GM18858 (cell line): ENCODE measurements around the gene ZNF791.
"Not testable (repeated sequence)": the region's sequence is repeated elsewhere in the genome, so short reads cannot be mapped to it uniquely, and the experiment has no call there.

Experiments
- ATAC-seq: cut with Tn5 transposase; IDR thresholded peaks from one replicate; pipeline ENCODE4 v1.9.1; 2021; ENCODE audit not compliant: unreplicated experiment

Gene ZNF791

DNA sequence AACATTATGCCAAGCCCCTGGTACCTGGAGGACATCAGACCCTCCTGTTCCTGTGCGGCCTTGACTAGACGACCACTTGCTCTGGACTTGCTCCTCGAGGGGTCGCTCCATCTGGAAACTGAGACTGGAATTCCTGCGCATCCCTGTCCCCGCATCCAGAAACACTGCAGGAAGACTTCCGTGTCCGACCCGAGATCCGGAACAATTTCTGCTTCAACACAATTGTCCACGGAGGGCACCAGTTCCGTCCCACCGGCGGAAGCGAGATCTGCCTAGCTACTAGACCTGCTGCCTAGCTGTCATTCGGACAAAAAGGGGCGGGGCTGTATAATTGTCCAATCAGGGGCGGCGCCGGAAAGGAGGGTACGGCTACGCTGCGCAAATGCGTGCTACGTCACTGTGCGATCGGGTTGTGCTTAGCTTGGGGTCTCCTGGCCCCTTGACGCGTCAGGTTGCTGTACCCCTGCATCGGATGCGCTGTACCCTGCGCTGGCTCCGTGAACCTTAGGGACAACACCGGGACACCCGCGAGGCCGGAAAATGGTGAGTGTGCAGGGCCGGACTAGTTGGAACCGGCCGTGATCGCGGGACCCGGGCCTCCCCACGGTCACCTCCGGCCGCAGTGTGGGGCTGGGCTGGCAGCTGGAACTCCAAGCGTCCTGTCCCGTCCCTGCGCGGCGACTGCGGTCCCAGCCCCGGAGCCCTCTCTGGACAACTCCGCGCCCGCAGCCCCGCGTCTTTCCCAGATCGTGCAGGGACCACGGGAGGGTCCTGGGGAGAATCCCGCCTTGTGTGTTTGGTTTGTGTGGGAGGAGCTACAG, at the start of gene ZNF791, which contains the start of gene ZNF490:
ZNF791 (plus strand) TSS at position 381 of the 821 bp plus-strand sequence; CDS start at position 541, 160 bp downstream.
ZNF490 (minus strand) TSS at position 274 of the 821 bp plus-strand sequence; CDS start at position 141, 133 bp downstream.
- ATAC-seq = no peak

DNA sequence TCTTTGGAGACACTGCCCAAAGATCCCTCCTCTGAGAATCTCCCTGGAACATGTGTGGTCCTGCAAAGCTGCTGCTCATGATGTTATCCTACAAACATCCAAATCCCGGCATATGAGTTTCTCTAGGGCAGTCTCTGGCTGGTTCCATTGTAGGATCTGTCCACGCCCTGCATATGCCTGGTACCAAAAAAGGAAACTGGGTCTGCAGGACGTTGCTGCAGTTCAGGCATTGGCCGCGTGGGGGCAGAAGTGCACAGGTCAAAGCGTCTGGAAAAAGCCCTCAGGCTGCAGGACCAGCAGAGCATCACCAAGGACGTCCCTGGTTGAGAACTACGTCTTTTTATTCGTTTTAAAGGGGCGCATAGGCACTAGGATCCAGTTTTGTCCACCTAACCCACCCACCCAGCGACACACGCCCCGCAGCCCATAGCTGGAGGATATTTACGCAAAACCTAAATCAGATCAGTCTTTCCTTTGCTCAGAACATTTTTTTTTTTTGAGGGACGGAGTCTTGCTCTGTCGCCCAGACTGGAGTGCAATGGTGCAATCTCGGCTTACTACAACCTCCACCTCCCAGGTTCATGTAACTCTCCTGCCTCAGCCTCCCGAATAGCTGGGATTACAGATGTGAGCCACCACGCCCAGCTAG, 46.6 kb upstream of the ZNF791 start:
- ATAC-seq = no peak

DNA sequence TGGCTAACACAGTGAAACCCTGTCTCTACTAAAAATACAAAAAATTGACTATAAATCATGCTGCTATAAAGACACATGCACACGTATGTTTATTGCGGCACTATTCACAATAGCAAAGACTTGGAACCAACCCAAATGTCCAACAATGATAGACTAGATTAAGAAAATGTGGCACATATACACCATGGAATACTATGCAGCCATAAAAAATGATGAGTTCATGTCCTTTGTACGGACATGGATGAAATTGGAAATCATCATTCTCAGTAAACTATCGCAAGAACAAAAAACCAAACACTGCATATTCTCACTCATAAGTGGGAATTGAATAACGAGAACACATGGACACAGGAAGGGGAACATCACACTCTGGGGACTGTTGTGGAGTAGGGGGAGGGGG, 44.3 kb upstream of the ZNF791 start:
- not testable (repeated sequence) for ATAC-seq

DNA sequence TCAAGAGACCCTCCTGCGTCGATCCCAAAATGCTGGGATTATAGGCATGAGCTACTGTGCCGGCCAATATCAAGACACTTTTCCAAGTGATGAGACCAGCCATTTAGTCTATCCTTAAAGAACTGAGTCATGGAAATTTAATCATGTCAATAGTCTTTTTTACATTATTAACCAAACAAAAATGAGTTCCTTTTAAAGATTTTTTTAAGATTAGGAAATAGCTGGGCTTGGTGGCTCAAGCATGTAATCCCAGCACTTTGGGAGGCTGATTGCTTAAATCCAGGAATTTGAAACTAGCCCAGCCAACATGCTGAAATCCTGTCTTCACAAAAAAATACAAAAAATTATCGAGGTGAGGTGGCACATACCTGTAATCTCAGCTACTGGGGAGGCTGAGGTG, 42.8 kb upstream of the ZNF791 start:
- no peak for ATAC-seq

DNA sequence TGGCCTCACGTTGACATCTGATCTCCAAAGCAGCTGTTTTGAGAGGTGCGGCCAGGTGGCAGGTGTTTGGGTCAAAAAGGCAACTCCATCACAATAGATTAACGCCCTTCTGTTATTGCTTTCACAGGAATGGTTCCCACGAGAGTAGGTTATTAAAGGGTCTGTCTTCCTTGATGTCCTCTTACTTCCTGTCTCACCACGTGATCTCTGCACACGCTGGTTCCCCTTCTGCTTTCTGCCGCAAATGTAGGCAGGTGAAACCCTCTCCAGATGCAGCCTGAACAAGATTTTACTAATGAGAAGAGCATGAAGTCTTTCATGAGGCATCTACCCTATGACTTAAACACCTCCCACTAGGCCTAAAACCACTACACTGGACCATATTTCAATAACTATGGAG, 36.7 kb upstream of the ZNF791 start:
- ATAC-seq = no peak

DNA sequence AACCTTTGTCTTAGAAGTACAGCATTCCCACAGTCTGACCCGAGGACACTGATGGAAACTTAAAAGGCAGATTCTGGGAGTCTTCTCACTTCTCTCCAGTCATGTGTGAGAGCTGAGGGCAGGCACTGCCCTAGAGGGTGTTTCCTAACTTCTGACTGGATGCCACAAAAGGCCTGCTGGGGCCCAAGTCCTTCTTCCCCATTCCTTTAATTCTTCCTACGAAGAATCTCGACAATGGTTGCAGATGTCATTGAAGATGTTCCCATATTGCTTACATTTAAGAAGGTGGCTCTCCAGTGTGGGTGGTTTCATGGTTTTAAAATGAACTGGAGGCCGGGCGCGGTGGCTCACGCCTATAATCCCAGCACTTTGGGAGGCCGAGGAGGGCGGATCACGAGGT, 32.1 kb upstream of the ZNF791 start:
- no peak for ATAC-seq

DNA sequence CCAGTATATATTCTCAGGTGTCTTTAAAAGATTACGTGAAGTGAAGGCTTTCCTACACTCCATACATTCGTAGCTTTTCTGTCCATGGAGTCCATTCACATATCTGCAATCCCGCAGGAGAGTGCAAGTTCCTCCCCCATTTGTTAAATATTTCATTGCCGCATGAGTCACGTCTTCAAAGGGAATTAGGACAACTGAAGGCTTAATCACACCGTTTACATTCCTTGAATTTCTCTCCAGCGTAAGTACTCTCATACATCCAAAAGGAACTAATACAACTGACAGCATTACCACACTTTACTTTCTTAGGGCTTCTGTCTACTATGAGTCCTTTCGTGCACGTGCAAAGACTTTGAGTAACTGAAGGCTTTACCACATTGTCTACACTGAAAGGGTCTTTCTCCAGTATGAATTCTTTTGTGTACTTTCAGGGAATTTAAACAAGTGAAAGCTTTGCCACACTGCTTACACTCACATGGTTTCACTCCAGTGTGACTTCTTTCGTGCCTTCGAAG, 30.5 kb upstream of the ZNF791 start:
- no peak for ATAC-seq

DNA sequence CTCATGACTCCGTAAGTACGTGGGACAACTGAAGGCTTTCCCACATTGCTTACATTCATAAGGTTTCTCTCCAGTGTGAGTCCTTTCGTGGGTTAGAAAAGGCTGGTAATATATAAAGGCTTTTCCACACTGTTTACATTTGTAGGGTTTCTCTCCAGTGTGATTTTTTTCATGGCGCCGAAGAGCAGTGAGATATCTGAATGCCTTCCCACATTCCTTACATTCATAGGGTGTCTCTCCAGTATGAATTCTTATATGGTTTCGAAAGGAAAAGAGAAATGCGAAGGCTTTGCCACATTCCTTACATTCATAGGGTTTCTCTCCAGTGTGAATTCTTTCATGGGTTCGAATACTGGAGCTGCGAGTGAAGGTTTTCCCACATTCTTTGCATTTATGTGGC, 29.6 kb upstream of the ZNF791 start:
- ATAC-seq = no peak

DNA sequence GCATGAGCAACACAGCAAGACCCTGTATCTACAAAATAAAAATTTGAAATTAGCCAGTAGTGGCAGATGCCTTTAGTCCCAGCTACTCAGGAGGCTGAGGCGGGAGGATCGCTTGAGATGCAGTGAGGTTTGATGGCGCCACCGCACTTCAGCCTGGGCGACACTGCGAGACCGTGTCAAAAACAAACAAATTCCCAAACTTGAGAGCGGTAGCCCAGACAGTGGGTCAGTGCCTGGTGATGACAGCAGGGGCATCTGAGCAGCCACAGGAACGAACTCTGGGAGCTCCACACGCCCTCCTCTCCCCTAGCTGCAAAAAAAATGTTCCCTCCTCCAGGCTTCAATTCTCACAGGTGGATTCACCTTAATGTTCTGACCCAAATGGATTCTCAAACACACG, 14.2 kb upstream of the ZNF791 start:
- no peak for ATAC-seq

DNA sequence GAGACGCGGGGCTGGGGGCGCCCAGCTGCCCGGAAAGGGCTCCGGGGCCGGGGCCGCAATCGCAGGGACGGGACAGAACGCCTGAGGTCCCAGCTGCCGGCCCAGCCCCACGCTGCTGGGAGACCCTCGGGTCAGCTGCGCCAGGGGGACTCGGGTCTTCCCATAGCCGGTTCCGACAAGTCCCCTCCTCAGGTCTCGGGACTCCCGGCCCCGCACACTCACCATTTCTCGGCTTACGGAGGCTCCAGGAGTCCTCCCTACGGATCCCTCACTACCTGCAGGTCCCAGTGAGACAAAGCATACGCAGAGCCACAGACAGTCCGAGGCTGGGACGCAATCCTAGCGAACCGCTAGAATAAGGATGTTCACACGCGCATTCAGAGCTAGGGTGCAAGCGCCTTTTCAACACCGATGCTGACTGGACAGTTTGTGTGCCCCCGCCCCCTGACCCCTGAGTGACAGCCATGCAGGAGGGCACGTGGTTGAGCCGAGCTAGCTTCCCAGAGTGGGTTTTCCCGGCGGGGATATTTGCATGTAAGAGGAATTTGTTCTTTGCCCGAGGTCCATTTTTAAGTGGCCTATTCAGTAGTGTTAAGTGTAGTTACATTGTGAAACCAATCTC, 13.7 kb upstream of the ZNF791 start:
- no peak for ATAC-seq

DNA sequence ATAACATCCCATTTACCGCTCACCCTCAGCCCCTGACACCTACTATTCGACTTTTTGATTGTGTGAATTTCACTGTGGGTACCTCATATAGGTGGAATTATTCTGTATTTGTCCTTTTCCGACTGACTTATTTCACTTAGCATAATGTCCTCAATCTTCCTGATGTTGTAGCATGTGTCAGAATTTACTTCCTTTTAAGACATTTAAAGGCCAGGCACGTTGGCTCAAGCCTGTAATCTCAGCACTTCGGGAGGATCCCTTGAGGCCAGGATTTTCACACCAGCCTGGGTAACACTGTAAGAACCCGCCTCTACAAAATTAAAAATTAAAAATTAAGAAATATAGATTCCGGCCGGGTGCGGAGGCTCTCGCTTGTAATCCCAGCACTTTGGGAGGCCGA, 13.1 kb upstream of the ZNF791 start:
- no peak for ATAC-seq

DNA sequence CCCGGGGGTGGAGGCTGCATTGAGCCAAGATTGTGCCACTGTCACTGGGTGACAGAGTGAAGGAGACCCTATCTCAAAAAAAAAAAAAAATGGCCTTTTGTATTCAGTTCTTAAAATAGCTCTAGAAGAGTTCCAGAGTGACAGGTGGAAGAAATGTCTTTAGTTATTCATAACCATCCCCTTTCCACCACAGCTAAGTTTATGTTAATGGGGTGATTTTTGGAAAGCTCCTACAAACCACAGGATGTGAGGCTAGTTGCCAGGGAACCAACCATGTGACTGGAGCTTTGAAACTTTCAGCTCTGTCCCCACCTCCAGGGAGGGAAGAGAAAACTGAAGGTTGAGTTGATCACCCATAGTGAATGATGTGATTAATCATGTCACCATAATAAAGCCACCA, 7.0 kb upstream of the ZNF791 start:
- no peak for ATAC-seq

DNA sequence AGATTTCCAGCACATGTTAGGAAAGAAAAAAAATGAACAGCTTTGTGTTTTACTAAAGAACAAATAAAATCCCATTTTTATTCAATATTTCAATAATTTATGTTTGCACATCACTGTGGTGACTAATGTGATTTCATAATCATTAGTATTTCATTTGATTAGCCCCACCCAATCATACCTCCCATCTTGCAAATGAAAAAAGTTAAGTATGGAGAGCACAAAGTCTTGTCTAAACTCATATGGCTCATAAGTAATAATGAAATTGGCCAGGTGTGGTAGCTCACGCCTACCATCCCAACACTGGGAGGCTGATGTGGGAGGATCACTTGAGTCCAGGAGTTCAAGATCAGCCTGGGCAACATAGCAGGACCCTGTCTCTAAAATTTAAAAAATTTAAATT, 3.9 kb upstream of the ZNF791 start:
- no peak for ATAC-seq

DNA sequence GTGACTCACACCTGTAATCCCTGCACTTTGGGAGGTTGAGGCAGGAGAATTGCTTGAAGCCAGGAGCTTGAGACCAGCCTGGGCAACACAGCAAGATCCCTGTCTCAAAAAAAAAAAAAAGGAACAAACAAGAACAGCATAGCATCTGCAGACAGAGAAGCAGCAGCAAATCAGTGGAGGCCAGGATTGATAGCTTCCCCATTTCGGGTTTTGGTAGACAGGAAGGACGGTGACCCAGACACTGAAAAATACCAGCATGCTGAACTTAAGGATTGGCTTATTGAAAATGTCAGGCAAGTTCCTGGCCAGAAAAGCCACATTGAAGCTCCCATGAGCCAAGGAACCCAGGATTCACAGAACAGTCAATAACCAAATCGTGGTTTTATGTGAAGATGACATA, 3.1 kb upstream of the ZNF791 start:
- no peak for ATAC-seq

DNA sequence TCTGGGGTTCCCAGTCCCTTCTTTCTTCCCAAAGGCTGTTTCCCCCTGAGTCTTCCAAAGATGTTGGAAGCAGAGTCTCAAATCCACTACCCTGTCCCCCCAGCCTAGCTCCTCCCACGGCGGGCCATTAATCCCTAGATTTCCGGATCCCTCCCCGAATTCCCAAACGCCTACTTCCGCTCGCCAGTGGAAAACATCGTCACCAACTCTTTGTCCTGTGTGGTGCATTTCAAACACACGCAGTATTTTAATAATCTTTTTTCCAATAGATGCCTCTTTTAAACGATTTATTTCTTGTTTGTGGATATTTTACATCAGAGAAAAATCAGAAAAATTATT, 610 bp downstream of the ZNF791 start:
- no peak for ATAC-seq

DNA sequence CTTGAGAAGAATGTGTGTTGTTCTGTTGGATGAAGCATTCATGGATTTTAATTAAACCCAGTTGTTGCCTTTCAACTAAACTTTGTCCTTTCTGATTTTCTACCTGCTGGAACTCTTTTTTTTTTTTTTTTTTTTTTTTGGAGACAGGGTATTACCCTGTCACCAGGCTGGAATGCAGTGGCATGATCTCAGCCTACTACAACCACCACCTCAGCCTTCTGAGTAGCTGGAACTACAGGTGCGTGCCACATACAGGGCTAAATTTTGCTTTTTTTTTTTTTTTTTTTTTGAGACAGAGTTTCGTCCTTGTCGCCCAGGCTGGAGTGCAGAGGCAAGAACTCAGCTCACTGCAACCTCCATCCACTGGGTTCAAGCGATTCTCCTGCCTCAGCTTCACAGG, 6.9 kb downstream of the ZNF791 start:
- no peak for ATAC-seq

DNA sequence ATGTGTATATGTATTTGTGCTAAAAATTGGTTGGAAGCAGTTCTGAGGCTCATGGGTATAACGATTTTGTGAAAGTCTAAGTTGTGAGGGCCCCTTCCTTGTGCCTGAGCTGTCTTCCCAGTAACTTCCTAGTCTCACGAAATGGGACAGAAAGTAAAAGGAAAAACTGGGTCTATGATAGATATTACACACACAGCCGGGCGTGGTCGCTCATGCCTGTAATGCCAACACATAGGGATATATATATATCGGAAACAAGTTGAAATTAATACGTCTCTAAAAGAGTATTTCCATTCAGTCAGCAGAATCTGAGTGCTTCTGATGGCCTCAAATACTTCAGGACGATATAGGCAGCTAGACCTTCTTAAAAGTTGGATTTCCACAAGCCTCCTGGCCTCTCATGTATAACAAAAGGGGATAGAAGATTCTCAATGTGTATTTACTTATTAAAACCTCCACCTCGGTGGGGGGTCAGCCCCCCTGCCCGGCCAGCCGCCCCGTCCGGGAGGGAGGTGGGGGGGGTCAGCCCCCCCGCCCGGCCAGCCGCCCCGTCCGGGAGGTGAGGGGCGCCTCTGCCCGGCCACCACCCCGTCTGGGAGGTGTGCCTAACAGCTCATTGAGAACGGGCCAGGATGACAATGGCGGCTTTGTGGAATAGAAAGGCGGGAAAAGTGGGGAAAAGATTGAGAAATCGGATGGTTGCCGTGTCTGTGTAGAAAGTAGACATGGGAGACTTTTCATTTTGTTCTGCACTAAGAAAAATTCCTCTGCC, 10.7 kb downstream of the ZNF791 start:
- not testable (repeated sequence) for ATAC-seq

DNA sequence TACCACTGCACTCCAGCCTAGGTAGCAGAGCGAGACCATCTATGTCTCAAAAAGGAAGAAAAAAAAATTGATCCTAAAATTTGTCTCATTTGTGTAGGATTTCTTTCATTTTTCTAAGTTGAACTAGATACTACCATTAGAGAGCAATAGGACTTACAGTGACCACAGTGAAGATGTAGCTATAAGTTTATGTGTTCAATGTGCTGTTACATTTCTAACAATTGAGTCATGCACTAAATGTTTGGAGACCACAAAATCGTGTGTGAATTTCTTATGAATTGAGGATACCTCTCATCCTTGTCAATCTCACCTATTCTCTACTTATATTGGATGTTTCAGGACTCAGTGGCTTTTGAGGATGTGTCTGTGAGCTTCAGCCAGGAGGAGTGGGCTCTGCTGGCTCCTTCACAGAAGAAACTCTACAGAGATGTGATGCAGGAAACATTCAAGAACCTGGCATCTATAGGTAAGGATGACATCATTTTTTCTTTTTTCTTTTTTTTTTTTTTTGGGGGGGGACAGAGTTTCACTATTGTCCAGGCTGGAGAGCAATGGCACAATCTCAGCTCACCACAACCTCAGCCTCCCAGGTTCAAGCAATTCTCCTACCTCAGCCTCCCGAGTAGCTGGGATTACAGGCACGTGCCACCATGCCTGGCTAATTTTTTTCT, 12.8 kb downstream of the ZNF791 start:
- ATAC-seq = no peak

DNA sequence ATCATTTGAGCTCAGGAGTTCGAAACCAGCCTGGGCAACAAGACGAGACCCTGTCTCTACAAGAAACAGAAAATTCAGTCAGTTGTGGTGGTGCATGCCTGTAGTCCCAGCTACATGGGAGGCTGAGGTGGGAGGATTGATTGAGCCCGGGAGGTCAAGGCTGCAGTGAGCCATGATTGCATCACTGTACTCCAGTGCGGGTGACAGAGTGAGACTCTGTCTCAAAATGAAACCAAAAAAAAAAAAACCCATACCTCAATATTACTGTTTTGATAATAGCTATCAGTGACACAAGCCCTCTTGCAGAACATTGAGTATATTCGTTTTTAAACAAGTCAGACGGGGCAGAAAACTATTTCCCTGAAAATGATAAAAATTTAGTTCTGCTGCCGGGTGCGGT, 16.2 kb downstream of the ZNF791 start:
- no peak for ATAC-seq
